ENCODE measurements around the gene SNAP29. TPM values are rescaled to one million over a fixed set of nuclear protein-coding genes. Genes with fewer than 3 reads are reported as not detected.
"Not testable (repeated sequence)": the region's sequence is repeated elsewhere in the genome, so short reads cannot be mapped to it uniquely, and the experiment has no call there.

Gene SNAP29
- total RNA-seq, 1 experiment from 2014 or later: 24.5 TPM

- ChIA-PET CTCF (interaction anchor here (0.6 kb wide), 1 partner anchor 95 kb away, joined by 3 read pairs; no protein-coding TSS in a partner anchor), POLR2A (interaction anchor here (0.5 to 0.6 kb wide), 2 partner anchors 24 to 39 kb away, joined by 5 read pairs; no protein-coding TSS in a partner anchor)
- Histone ChIP-seq H3K9me3 (ENCODE audit: control insufficient read depth, insufficient read depth, low read depth, low read length) (no peaks in the 10 kb centered on the region), H3K27ac (ENCODE audit: low read length) (no peak overlapping the region), H3K27me3 (ENCODE audit: control insufficient read depth, insufficient read depth, low read length) (no peaks in the 10 kb centered on the region), H3K4me3 (ENCODE audit: low read depth in 2 of 2, low read length in 2 of 2) (no peak overlapping the region), H3K36me3 (ENCODE audit: control insufficient read depth, insufficient read depth, low read length) (no peaks in the 10 kb centered on the region), H3K4me1 (ENCODE audit: control insufficient read depth, insufficient read depth, low read length) (no peaks in the 10 kb centered on the region)
- no TSS peak for BruUV-seq (replicated peaks)
- intact Hi-C loops (cut with micrococcal nuclease; ENCODE audit: unreplicated experiment): no loop called here
- in situ Hi-C loops (cut with HindIII; ENCODE audit: low pct_unique_long_range_greater_than_20kb, low sequenced_read_pairs): no loop called here
- no peak for DNase-seq (ENCODE audit: low read depth, low spot score)
- ATAC-seq: no peak
- TF ChIP-seq POLR2AphosphoS5 (IDR thresholded peaks at IDR 0.05; ENCODE audit: low read depth, low read length) (no peak), TCF7L2 (IDR thresholded peaks at IDR 0.05; ENCODE audit: low read depth, low read length) (no peak), CTCF (IDR thresholded peaks at IDR 0.05) (no peak), REST (IDR thresholded peaks at IDR 0.05; ENCODE audit: insufficient read depth in 1 of 2, low read depth in 2 of 2, low read length in 1 of 2) (no peak), SIN3A (IDR thresholded peaks at IDR 0.05; ENCODE audit: borderline replicate concordance, insufficient read depth, low read depth, low read length) (no peak)
These were observed 21.6 kb upstream of the SNAP29 start for GRCh38 chr22:20836987-20837823.

GRCh38 chr22:20839354-20839753, 19.5 kb upstream of the SNAP29 start:
- intact Hi-C loops (cut with micrococcal nuclease; ENCODE audit: unreplicated experiment); BruUV-seq (replicated peaks); H3K9me3 ChIP-seq (ENCODE audit: control insufficient read depth, insufficient read depth, low read depth, low read length); CTCF ChIA-PET; H3K4me1 ChIP-seq (ENCODE audit: control insufficient read depth, insufficient read depth, low read length); POLR2A ChIA-PET; ATAC-seq; in situ Hi-C loops (cut with HindIII; ENCODE audit: low pct_unique_long_range_greater_than_20kb, low sequenced_read_pairs); H3K36me3 ChIP-seq (ENCODE audit: control insufficient read depth, insufficient read depth, low read length); H3K27ac ChIP-seq (ENCODE audit: low read length); H3K4me3 ChIP-seq (ENCODE audit: low read depth in 2 of 2, low read length in 2 of 2); H3K27me3 ChIP-seq (ENCODE audit: control insufficient read depth, insufficient read depth, low read length); DNase-seq (ENCODE audit: low read depth, low spot score): not testable (repeated sequence)

Data from Panc1 (cell line).